ENCODE results near the gene CSNK1G2. TPM values are rescaled to one million over a fixed set of nuclear protein-coding genes. Genes with fewer than 3 reads are reported as not detected.

CSNK1G2 gene
- total RNA-seq, 1 experiment from 2014 or later: 78.0 TPM

- H3K4me1 ChIP-seq: no peaks in the 10 kb centered on the region; the same call in 1 of the 2 replicates
- 0 out of 2 replicates have a peak, but pooled peaks cover 2% of the 10 kb centered on the region for H3K27me3 ChIP-seq
- no peaks in the 10 kb centered on the region for H3K36me3 ChIP-seq
- H3K27ac ChIP-seq: no peak overlapping the region
- peaks cover 4% of the 10 kb centered on the region for H3K9me3 ChIP-seq (replicated peaks)
- no peak overlapping the region for H3K4me3 ChIP-seq
- DNase-seq: peak; percentile 77 to 83
Observed at GRCh38 chr19:1929021-1929742, 11.8 kb upstream of the CSNK1G2 start.

- Histone ChIP-seq H3K36me3 (no peaks in the 10 kb centered on the region), H3K9me3 (replicated peaks) (peaks cover 4% of the 10 kb centered on the region), H3K4me3 (no peak overlapping the region), H3K4me1 (peaks cover 6% of the 10 kb centered on the region; the same call in 1 of the 2 replicates), H3K27ac (no peak overlapping the region), H3K27me3 (0 out of 2 replicates have a peak, but pooled peaks cover 2% of the 10 kb centered on the region)
- no peak for DNase-seq
Observed at GRCh38 chr19:1931445-1931844, 9.5 kb upstream of the CSNK1G2 start.

GRCh38 chr19:1932395-1932794 lies 8.6 kb upstream of the CSNK1G2 start:
- H3K4me1 ChIP-seq: peaks cover 8% of the 10 kb centered on the region; the same call in 1 of the 2 replicates
- no peak overlapping the region for H3K4me3 ChIP-seq
- DNase-seq: no peak

GRCh38 chr19:1933244-1933643 lies 7.7 kb upstream of the CSNK1G2 start:
- peaks cover 4% of the 10 kb centered on the region for H3K9me3 ChIP-seq (replicated peaks)
- H3K27ac ChIP-seq: no peak overlapping the region
- no peak for DNase-seq
- H3K4me3 ChIP-seq: no peak overlapping the region
- H3K36me3 ChIP-seq: no peaks in the 10 kb centered on the region
- H3K4me1 ChIP-seq: peaks cover 8% of the 10 kb centered on the region; the same call in 1 of the 2 replicates
- H3K27me3 ChIP-seq: 0 out of 2 replicates have a peak, but pooled peaks cover 2% of the 10 kb centered on the region

More at GRCh38 chr19:1932395-1932794, 8.6 kb upstream of the CSNK1G2 start:
- H3K9me3 ChIP-seq (replicated peaks): peaks cover 4% of the 10 kb centered on the region
- no peaks in the 10 kb centered on the region for H3K36me3 ChIP-seq
- 0 out of 2 replicates have a peak, but pooled peaks cover 2% of the 10 kb centered on the region for H3K27me3 ChIP-seq
- no peak overlapping the region for H3K27ac ChIP-seq

GRCh38 chr19:1933942-1934341 lies 7.0 kb upstream of the CSNK1G2 start:
- Histone ChIP-seq H3K4me3 (no peak overlapping the region), H3K36me3 (no peaks in the 10 kb centered on the region), H3K9me3 (replicated peaks) (peaks cover 4% of the 10 kb centered on the region), H3K27ac (no peak overlapping the region), H3K27me3 (0 out of 2 replicates have a peak, but pooled peaks cover 2% of the 10 kb centered on the region), H3K4me1 (peaks cover 8% of the 10 kb centered on the region; the same call in 1 of the 2 replicates)
- no peak for DNase-seq

- Histone ChIP-seq H3K4me1 (peaks cover 11% of the 10 kb centered on the region), H3K4me3 (peak overlapping the region; percentile 12), H3K27me3 (no peaks in the 10 kb centered on the region), H3K27ac (peak overlapping the region; percentile 60), H3K9me3 (replicated peaks) (peaks cover 4% of the 10 kb centered on the region), H3K36me3 (no peaks in the 10 kb centered on the region)
- DNase-seq: peak; percentile 75 to 78
Observed at GRCh38 chr19:1935484-1936208, 5.3 kb upstream of the CSNK1G2 start.

- Histone ChIP-seq H3K4me1 (peaks cover 11% of the 10 kb centered on the region), H3K9me3 (replicated peaks) (peaks cover 3% of the 10 kb centered on the region), H3K27me3 (no peaks in the 10 kb centered on the region), H3K27ac (peak overlapping the region; percentile 60), H3K36me3 (no peaks in the 10 kb centered on the region), H3K4me3 (peak overlapping the region; percentile 12)
- no peak for DNase-seq
Observed at GRCh38 chr19:1936430-1936829, 4.5 kb upstream of the CSNK1G2 start.

GRCh38 chr19:1936916-1937610 lies 3.9 kb upstream of the CSNK1G2 start:
- H3K27me3 ChIP-seq: no peaks in the 10 kb centered on the region
- H3K4me3 ChIP-seq: no peak overlapping the region
- H3K36me3 ChIP-seq: no peaks in the 10 kb centered on the region
- H3K27ac ChIP-seq: no peak overlapping the region
- H3K4me1 ChIP-seq: peaks cover 11% of the 10 kb centered on the region
- H3K9me3 ChIP-seq (replicated peaks): no peaks in the 10 kb centered on the region
- no peak for DNase-seq

- peaks cover 11% of the 10 kb centered on the region for H3K4me1 ChIP-seq
- no peak overlapping the region for H3K4me3 ChIP-seq
- H3K27me3 ChIP-seq: no peaks in the 10 kb centered on the region
- H3K36me3 ChIP-seq: no peaks in the 10 kb centered on the region
- H3K27ac ChIP-seq: no peak overlapping the region
- DNase-seq: no peak
- no peaks in the 10 kb centered on the region for H3K9me3 ChIP-seq (replicated peaks)
Observed at GRCh38 chr19:1938071-1938470, 2.9 kb upstream of the CSNK1G2 start.

GRCh38 chr19:1942078-1942933 lies 1.3 kb downstream of the CSNK1G2 start:
- no peaks in the 10 kb centered on the region for H3K9me3 ChIP-seq (replicated peaks)
- H3K4me1 ChIP-seq: peaks cover 26% of the 10 kb centered on the region
- peak overlapping the region; percentile 32 for H3K27ac ChIP-seq
- peak overlapping the region; percentile 62 for H3K4me3 ChIP-seq
- H3K36me3 ChIP-seq: peaks cover 2% of the 10 kb centered on the region; the same call in 1 of the 2 replicates
- DNase-seq: peak; percentile 74 to 76
- H3K27me3 ChIP-seq: no peaks in the 10 kb centered on the region

GRCh38 chr19:1942934-1943555 lies 2.1 kb downstream of the CSNK1G2 start:
- Histone ChIP-seq H3K4me3 (peak overlapping the region; percentile 62), H3K9me3 (replicated peaks) (no peaks in the 10 kb centered on the region), H3K27me3 (no peaks in the 10 kb centered on the region), H3K27ac (no peak overlapping the region; the same call in 1 of the 2 replicates), H3K4me1 (peaks cover 26% of the 10 kb centered on the region), H3K36me3 (peaks cover 4% of the 10 kb centered on the region; the same call in 1 of the 2 replicates)
- peak in 1 of 2 experiments; percentile 32 for DNase-seq

- H3K27ac ChIP-seq: no peak overlapping the region
- no peaks in the 10 kb centered on the region for H3K9me3 ChIP-seq (replicated peaks)
- no peak for DNase-seq
- peaks cover 4% of the 10 kb centered on the region; the same call in 1 of the 2 replicates for H3K36me3 ChIP-seq
- H3K4me3 ChIP-seq: peak overlapping the region; percentile 62
- H3K27me3 ChIP-seq: no peaks in the 10 kb centered on the region
- H3K4me1 ChIP-seq: peaks cover 26% of the 10 kb centered on the region
Observed at GRCh38 chr19:1943661-1944087, 2.7 kb downstream of the CSNK1G2 start.

- Histone ChIP-seq H3K9me3 (replicated peaks) (no peaks in the 10 kb centered on the region), H3K36me3 (peaks cover 6% of the 10 kb centered on the region; the same call in 1 of the 2 replicates), H3K4me1 (peaks cover 26% of the 10 kb centered on the region), H3K27me3 (no peaks in the 10 kb centered on the region), H3K27ac (no peak overlapping the region), H3K4me3 (no peak overlapping the region)
- DNase-seq: no peak
Observed at GRCh38 chr19:1944088-1944915, 3.3 kb downstream of the CSNK1G2 start.
